ENCODE results near the gene PRKAR1B.
"Not testable (repeated sequence)": the region's sequence is repeated elsewhere in the genome, so short reads cannot be mapped to it uniquely, and the experiment has no call there.

Gene PRKAR1B

DNA sequence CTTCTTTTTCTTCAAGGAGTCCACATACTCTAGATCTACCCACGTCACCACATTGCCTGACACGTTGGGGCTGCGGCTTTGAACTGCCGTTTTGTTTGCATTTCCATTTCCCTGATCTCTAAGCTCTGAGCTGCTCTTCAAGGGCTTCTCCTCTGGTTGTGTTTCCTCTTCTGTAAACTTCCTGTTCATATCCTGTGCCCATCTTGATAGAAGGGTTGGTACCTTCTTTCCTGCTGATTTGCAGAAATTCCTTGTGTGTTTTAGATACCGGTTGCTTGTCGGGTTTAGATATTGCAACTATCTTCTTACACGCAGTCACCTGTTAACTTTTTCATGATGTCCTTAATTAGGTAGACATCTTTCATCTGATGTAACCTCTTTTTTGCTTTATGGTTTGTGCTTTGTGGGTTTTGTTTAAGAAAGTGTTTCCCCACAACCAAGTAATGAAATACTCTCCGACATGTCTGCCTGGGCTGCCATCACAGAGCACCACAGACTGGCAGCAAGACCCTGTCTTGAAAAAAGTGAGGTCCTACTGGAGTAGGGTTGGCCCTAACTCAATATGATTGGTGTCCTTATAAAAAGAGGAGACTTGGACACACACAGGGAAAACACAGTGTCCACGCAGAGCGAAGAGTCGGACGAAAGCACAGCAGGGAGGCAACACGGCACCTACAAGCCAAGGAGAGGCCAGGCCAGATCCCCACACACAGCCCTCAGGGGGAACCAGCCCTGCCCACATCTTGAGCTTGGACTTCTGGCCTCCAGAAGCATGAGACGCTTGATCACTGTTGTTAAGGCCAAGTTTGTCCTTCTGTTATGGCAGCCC lies 108.3 kb downstream of the PRKAR1B start:
- no peak for DNase-seq

DNA sequence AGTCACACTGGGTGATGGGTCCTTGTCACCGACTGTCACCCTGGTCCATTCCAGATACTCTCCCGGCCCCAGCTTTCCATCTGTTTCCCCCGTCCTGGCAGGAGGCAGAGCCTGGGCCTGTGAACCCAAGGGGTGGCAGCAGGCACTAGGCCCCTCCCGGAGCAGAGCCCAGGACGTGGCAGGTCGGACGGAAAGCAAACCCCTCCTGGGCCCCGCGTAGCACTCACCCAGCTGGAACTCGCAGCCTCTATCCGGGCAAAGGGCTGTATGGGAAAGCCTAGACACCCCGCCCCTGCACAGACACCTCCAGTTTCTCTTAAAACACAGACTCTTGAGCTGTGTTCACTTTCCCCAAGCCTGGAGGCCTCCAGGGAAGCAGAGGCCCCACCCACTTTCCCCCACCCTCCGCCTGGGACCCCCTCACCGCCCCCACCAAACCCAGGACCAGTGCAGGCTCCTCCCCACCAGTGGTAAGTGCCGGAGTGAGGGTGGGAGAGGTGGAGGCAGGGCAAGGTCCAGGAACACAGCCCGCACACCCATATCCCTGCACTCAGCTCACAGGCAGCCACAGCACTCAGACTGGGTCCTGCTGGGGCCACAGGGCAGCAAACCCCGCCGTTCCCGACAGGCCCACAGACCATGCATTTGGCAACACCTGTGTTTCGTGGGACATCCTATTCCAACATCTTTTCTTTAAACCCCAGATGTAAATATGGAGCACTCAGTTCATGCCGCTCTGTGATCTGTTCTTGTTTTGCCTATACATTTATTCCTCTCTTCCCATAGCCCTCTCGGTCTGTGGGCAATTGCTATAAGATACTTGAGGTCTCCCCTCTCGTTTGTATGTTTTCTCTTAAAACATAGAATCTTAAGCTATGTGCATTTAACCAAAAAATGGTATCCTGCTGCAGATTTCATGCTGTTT lies 109.2 kb downstream of the PRKAR1B start:
- no peak for DNase-seq

DNA sequence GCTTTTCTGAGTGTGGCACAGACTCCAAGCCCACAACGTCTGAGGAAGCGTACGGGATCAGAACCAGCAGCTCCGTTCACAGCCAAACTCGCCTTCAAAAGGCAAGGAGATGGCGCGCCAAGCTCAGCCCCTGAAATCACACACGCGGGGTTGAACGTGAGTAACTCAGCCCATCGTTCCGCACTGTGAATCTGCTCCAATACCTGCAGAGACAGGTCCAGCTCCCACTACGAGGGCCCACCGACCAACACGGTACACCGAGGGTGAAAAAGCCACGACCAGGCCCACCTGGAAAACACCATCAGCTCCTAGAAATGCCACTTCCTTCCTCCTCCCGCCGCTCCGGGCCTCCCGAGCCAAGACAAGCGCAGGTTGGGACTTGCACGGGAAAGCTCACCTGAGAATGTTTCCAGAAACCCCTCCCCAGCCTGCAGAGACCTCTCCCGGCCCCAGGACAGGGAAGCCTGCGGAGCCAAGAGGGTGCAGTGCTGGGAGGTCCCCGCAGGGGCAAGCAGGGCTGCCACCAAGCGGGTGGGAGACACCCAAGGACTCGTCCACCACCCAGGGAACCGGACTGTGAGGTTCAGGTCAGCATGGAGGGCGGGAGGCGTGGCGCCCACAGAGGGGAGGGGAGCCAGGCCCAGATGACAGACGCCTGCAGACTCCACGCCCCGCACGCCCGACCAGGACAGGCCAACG lies 113.5 kb downstream of the PRKAR1B start:
- DNase-seq = no peak

DNA sequence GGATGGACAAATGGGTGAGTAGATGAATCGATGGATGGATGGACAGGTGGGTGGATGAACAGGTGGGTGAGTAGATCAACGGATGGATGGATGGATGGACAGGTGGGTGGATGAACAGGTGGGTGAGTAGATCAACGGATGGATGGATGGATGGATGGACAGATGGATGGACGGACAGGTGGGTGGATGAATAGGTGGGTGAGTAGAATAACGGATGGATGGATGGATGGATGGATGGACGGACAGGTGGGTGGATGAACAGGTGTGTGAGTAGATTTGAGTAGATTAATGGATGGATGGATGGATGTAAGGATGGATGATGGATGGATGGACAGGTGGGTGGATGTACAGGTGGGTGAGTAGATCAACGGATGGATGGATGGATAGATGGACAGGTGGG lies 115.2 kb downstream of the PRKAR1B start:
- DNase-seq = not testable (repeated sequence)

DNA sequence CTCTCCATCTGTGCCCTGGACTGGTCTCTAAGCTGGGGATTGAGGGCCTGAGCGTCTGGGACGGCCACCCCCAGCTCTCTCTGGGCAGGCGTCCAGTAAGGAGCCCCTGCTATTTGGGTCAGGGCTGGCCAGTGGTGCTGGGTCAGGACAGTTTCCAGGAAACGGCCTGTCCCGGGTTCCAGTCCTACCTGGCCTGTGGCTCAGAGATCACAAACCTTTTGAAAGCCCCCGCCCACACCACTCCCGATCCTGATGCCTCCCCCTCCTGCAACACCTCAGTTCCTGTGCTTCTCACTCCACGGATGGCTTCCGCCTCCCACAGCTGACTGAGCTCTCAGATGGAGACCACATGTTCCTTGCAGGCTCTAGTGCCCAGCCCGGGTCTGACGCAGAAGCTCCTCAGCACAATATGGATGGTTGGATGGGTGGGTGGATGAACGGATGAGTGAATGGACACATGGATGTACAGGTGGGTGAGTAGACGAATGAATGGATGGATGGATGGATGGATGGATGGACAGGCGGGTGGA lies 115.7 kb downstream of the PRKAR1B start:
- DNase-seq = no peak

DNA sequence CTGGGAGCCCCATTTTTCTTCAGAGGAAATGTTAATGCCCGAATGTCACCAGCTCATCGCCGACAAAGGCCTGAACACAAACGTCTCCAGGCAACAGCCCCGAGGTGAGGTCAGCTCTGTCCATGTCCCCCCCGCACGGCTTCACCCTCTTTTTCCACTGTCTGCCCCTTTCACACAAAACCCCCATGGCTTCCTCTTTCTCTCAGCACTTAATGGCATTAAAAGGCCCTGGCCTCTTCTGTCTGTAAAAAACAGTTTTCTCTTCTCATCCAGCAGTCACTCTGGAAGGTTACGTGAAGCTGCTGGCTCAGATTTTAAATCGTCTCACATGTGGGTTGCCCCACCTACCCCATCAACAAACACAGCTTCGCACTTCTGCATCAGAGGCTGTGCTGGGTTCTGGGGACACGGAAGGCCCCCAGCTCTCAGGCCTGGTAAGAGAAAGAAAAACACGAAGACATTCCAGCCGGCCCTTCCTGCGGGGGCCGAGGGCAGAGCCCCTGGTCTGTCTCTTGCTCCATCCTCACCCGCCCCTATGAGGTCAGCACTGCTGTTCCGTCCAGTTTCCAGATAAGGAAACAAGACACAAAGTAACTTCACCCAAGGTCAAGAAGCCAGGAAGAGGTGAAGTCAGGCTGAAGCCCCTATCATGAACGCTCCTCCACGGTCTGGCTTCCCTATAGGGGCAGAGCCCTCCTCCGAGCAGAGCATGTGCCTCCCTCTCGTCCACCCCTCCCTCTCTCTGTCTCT lies 116.4 kb downstream of the PRKAR1B start:
- DNase-seq = no peak

DNA sequence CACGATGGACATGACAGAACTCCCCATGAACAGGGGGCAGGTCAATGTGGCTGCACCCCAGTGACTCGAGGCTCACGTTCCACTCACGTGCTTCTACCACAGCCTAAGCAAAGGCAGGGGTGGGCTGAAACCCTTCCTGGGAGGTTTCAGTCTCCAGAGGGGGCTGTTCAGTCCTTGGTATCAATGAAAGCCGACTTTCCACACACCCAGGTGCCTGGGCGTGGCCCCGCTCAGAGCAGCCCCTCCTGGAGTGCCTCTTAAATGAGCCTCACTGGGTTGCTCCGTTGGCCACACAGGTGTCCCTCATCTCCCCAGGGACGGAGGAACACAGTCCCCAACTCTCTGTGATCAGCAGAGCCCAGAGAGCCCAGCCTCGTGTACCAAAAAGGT lies 116.9 kb downstream of the PRKAR1B start:
- no peak for DNase-seq

DNA sequence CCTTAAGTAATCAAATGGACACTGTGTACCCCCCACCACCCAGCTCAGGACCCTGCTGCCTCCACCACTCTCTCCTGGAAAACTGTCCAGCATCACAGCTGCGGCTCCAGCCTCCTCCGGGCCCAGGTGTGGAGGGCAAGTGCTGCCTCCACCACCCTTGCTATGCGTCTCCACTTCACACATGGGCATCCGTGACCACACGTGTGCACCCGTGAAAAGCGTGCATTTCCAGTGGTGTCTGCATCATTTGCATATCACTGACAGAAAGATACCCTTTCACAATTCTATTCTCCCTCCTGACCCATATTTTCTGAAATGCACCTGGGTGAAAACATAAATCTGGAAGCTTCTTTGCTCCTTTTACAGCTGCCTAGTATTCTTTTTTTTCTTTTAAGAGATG lies 117.7 kb downstream of the PRKAR1B start:
- no peak for DNase-seq

DNA sequence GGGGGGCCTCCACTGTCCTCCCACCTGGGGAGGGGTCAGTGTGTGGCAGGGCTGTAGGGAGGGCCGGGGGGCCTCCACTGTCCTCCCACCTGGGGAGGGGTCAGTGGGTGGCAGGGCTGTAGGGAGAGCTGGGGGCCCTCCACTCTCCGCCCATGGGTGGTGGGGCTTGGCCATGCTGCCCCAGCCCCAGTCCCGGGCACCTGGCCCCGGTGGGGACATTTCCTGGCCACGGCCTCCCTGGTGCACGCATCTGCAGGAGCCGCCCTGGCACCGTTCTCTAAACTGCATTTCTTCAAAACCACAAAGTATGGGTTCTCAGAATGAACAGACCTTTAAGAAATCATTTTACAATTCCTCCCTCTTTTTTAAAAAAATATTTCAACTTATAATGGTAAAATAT lies 118.1 kb downstream of the PRKAR1B start:
- DNase-seq = no peak

DNA sequence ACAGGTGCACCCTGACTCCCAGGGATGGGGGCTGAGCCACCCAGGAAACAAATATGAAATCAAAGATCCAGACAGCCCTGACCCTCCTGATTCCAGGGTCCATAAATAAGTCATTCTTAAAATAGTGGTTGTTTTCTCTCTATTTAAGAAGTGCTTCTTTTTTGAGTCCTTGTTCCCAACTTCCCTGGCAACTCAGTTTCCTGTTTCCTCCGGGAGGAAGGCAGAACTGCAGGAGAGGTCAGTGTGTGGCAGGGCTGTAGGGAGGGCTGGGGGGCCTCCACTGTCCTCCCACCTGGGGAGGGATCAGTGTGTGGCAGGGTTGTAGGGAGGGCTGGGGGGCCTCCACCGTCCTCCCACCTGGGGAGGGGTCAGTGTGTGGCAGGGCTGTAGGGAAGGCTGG lies 118.7 kb downstream of the PRKAR1B start:
- DNase-seq = no peak

DNA sequence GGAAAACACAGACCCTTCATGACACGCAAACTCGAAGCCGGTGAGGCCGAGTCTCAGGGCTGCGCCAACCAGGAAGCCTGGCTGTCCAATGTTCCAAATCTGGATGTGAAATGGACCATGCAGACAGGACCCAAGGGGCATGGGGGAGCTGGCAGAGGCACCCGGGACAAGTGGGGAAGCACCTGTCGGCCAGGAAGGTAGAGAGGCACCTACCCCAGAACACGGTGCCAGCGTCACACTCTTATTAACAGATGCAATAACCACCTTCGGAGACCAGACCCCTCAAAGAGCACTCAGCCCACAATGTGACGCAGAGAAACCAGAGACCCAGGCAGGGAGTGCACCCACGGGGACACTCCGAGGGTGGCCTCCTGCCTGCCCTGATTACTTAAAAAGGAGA lies 119.1 kb downstream of the PRKAR1B start:
- DNase-seq = no peak

DNA sequence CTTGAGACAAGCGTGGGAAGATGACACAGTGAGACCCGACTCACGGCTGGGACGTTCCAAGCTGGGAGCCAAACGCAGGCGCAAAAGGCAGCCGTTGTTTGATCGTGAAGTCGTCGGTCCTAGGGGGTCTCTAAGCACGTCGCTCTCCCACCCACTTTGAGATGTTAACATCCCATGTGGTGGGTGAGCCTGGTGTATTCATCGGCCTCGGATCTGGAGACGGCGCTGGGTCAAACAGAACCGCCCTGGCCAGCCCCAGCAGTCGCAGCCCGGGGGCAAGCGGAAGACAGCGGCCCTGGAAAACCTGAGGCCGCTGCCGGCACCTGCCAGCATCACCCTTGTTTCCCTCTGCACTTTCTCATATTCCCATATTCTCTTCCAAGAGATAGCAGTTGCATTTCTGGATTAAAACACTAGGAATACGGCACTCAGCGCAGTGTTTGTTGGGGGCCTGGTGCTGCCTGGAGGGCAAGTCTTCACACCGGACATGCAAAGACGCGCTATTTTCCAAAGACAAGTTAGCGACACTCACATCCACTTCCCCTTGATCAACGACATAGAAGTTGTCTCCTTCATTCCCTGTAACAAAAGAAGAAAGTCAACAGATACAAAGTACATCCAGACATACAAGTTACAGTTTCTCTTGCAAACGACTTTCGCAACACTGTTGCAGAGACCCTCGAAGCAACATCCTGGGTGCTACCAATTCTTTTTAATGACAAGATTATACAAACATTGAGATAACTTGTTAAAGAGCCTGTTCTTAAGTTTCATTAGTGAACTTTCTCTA lies 121.2 kb downstream of the PRKAR1B start:
- no peak for DNase-seq

DNA sequence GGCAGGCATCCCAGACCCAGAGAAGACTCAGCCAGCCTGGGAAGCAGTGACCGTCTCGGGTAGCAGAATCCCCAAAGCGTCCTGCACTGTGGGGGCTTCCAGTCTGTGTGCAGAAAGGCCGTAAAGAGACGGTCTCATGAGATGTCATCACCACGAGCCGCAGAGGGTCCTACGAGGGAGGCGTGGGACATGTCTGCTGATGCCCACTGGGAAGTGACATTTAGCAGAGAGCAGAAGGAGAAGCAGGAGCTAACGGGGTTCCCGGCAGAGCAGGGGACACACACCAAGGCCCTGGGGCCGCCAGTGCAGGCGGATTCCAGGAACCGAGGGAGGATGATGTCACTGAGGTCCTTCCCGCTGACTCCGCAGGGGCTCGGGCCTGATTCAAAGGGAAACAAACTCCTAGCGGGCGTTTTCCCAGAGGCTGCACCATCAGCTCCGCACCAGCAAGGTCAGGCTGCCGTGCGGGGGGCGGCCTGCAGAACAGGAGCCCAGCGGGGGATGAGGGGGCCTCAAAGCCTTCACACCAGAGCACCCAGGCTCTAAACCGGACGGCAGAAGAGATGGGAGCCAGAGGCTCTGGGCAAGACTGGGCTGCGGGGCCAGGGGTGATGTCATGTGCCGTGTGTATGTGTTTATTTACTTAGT lies 122.1 kb downstream of the PRKAR1B start:
- no peak for DNase-seq

DNA sequence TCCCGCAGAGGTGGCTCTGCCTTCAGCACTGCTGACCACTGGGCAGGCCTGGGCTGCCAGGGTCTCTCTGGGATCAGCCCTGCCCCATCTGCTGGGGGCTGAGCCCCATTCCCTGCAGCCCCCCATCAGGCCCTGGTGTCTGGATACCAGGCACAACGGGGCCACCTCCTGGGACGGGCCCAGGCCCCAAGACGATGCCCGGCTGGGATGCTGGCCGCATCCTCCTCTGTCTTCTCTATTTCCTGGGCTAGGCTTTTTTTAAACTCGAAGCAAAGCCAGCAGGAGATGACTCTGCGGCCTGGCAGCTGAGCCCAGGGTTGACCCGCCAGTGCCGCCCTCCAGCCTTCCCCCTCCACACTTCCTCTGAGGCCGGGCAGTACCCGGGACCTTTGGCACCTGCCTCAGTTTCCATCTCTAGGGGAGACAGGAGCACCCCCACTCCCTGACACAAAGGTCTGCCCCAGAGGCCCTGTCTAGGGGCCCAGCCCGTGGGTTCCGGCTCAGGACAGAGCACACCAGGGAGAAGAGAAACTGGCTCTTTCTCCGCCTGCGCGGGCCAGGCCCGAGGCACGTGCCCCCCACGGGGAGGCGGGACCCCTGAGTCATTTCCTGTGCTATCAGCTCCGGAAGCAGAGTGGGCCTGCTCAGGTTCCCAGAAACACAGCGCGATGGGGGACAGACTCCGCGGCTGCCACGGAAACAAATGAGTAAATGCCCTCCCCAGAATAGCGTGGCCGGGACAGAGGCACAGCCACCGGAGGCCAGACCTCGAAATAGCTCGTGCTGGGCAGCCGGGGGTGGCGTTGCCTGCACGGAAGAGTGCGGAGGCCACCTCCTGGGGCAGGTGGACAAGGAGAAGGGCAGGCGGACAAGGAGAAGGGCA lies 122.8 kb downstream of the PRKAR1B start:
- DNase-seq = no peak

DNA sequence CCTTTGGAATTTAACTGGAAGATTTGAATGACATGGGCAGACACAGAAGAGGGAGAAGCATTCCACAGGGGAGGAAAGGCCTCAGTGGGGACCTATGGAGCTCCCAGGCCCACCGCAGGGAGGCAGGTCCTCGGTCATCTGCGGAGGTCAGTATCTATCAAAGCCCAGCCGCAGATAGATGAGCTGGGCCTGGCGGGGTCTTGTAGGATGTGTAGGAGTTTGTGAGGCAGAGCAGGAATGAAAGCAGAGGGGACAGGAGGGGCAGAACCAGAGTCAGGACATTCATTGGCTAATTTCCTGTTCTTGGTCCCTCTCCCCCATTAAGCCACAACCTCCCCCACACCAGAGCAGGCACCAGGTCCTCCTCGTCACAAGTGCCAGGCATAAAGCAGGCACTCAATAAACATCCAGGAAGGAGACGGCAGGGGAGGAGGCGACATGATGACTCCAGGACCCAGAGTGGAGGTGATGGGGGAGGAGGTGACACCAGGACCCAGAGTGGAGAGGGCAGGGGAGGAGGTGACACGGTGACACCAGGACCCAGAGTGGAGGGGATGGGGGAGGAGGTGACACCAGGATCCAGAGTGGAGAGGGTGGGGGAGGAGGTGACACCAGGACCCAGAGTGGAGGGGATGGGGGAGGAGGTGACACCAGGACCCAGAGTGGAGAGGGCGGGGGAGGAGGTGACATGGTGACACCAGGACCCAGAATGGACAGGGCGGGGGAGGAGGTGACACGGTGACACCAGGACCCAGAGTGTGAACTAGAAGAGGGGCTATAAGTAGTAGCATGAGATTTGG lies 123.7 kb downstream of the PRKAR1B start:
- DNase-seq = no peak

DNA sequence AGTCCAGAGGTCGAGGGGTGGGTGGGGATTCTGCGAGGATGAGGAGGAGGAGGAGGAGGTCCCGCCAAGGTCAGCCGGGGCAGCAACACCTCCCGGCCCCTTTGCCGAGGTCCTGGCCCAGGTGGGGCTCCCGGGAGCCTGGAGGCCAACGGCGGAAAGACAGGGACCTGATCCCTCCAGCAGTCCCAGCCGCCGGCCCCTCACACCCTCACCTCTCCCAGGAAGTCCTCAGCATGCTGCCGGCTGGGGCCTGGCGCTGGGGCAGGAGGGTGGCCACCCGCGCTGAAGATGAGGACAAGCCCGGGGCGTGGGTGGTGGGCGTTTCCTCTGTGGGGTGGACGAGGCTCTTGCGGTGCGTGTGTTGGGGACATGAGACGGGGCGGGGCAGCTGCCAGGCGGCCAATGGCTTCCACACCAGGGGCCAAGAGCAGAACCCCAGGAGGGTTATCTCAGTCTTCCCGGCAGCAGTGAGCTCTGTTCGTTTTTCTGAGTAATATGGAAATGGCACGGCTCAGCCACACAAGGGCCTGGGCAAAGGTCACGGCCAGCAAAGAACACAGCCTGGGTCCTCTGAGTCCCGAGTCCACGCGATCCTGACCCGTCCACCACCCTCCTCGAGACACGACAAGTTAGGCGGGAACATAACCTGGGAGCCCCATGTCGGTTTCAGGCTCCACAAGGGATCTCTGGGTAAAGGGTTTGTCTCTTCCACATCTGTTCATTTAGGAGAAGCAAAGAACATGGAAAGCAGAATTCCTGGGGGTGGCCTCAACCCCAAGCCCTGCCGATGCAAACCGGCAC lies 124.5 kb downstream of the PRKAR1B start:
- DNase-seq = no peak

DNA sequence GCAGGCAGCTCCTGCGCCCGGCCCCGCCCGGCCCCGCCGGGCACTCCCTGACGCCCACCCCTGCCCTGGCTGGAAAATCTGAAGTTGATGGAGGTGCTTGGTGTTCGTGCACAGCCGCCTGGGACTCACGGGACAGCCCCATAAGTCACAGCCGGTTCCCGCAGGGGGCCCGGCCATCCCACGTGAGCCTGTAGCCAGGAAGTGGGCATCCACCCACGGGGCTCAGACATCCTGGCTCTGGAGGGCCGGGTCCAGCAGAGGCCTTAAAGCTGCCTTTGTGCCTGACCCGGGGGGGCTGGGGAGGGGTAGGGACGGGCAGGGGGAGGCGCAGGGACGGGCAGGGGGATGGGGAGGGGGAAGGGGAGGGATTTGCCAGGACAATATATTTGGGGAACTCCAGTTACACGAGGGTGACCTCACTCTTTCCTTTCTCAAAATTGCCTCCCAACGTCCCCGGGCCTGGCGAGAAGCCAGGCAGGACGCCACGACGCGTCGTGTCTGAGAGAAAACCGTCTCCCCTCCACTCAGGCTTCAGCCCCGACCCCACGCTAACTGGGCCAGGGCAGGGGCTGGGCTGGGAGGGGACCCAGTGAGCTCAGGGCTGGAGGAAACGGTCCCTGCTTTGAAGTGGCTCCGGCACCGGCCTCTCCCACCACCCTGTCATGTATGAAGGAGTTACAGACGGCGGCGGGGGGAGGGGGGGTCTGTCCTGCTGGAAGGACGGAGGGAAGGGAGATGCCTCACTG lies 125.3 kb downstream of the PRKAR1B start:
- DNase-seq = no peak

Data from NCI-H1048 (cell line).